GM23338 (cell line): ENCODE measurements around the gene TTC8. TPM values are rescaled to one million over a fixed set of nuclear protein-coding genes. Genes with fewer than 3 reads are reported as not detected.
A peak's percentile ranks its signal among the peaks of the same experiment; 100 is the strongest.

Source experiments
- ATAC-seq: fragments of 200-7000 bp; cut with Tn5 transposase; 3 replicates; pipeline ENCODE4 v1.9.1; 2020
- DNase-seq: peaks from one replicate; pipeline ENCODE4 v3.0.0-alpha.2; 2015; ENCODE audit warnings: low spot score
- H2AFZ ChIP-seq: fragments of 200-600 bp; sonication (generic); 2 replicates; pipeline ENCODE4 v1.8.0; 2016; ENCODE audit warnings: antibody characterized with exemption, mild to moderate bottlenecking, moderate library complexity
- H3F3A ChIP-seq: fragments of 200-600 bp; sonication (generic); replicated peaks from 2 replicates; pipeline ENCODE4 v1.8.0; 2017; ENCODE audit warnings: antibody characterized with exemption, mixed run types, low read depth
- H3K27ac ChIP-seq: fragments of 200-600 bp; sonication (generic); 2 replicates; pipeline ENCODE4 v1.6.1; 2016; ENCODE audit warnings: low read depth
- H3K27me3 ChIP-seq: fragments of 200-600 bp; sonication (generic); 2 replicates; pipeline ENCODE4 v1.8.0; 2016; ENCODE audit warnings: mild to moderate bottlenecking, mixed run types, moderate library complexity; ENCODE audit not compliant: insufficient read depth
- H3K36me3 ChIP-seq: fragments of 200-600 bp; sonication (generic); 2 replicates; pipeline ENCODE4 v1.8.0; 2016; ENCODE audit warnings: mild to moderate bottlenecking; ENCODE audit not compliant: insufficient read depth
- H3K4me1 ChIP-seq: fragments of 200-600 bp; sonication (generic); 2 replicates; pipeline ENCODE4 v1.8.0; 2016; ENCODE audit warnings: mild to moderate bottlenecking, moderate library complexity; ENCODE audit not compliant: insufficient read depth
- H3K4me2 ChIP-seq: fragments of 200-600 bp; sonication (generic); 2 replicates; pipeline ENCODE4 v1.7.1; 2017; ENCODE audit warnings: mixed run types
- H3K4me3 ChIP-seq: fragments of 200-600 bp; sonication (generic); 2 replicates; pipeline ENCODE4 v1.6.1; 2016; ENCODE audit warnings: mixed run types
- H3K79me2 ChIP-seq: fragments of 200-600 bp; sonication (generic); replicated peaks from 2 replicates; pipeline ENCODE4 v1.8.0; 2017; ENCODE audit warnings: mild to moderate bottlenecking; ENCODE audit not compliant: insufficient read depth
- H3K9me2 ChIP-seq: fragments of 200-600 bp; sonication (generic); 2 replicates; pipeline ENCODE4 v1.8.0; 2017; ENCODE audit not compliant: insufficient read depth
- H4K20me1 ChIP-seq: fragments of 200-600 bp; sonication (generic); replicated peaks from 2 replicates; pipeline ENCODE4 v1.8.0; 2017; ENCODE audit warnings: mild to moderate bottlenecking; ENCODE audit not compliant: insufficient read depth
- H3K27ac Mint-ChIP-seq: 2 replicates; pipeline ENCODE4 v1.8.0; 2020; ENCODE audit warnings: inconsistent platforms, mild to moderate bottlenecking, moderate library complexity, mixed read lengths
- H3K27me3 Mint-ChIP-seq: 3 replicates; pipeline ENCODE4 v1.8.0; 2022; ENCODE audit warnings: low read depth, mild to moderate bottlenecking, moderate library complexity, mixed read lengths, inconsistent platforms; ENCODE audit not compliant: insufficient read depth, poor library complexity
- H3K36me3 Mint-ChIP-seq: 3 replicates; pipeline ENCODE4 v1.8.0; 2021; ENCODE audit warnings: low read depth, mild to moderate bottlenecking, inconsistent platforms, moderate library complexity, mixed read lengths
- H3K4me1 Mint-ChIP-seq: 3 replicates; pipeline ENCODE4 v1.8.0; 2020; ENCODE audit warnings: mild to moderate bottlenecking, inconsistent platforms, mixed read lengths
- H3K4me3 Mint-ChIP-seq: 3 replicates; pipeline ENCODE4 v1.8.0; 2021; ENCODE audit warnings: moderate library complexity, mild to moderate bottlenecking, inconsistent platforms, mixed read lengths
- H3K9me3 Mint-ChIP-seq: 3 replicates; pipeline ENCODE4 v1.8.0; 2020; ENCODE audit warnings: moderate library complexity, mild to moderate bottlenecking, inconsistent platforms, mixed read lengths
- CREB1 ChIP-seq: fragments of 250-450 bp; sonication (Bioruptor Pico); IDR thresholded peaks from 2 replicates; pipeline ENCODE4 v1.5.0; 2020; ENCODE audit warnings: low read depth, mild to moderate bottlenecking, moderate library complexity
- EZH2 ChIP-seq: fragments of 200-600 bp; sonication (generic); IDR thresholded peaks from one replicate; pipeline ENCODE4 v1.8.0; 2017; ENCODE audit warnings: antibody characterized with exemption, mild to moderate bottlenecking, low read depth; ENCODE audit not compliant: unreplicated experiment
- EZH2phosphoT487 ChIP-seq: fragments of 200-600 bp; sonication (generic); IDR thresholded peaks from one replicate; pipeline ENCODE4 v1.8.1; 2018; ENCODE audit warnings: antibody characterized with exemption; ENCODE audit not compliant: unreplicated experiment
- JUNB ChIP-seq: IDR thresholded peaks from one replicate; pipeline ENCODE4 v1.6.1; 2016; ENCODE audit warnings: antibody characterized with exemption; ENCODE audit not compliant: unreplicated experiment
- NANOG ChIP-seq: IDR thresholded peaks from 2 replicates; pipeline ENCODE4 v1.6.1; 2016; ENCODE audit warnings: antibody characterized with exemption, borderline replicate concordance
- POLR2AphosphoS5 ChIP-seq: IDR thresholded peaks from 2 replicates; pipeline ENCODE4 v1.6.1; 2016; ENCODE audit warnings: antibody characterized with exemption, low read depth
- STAT1 ChIP-seq: IDR thresholded peaks from one replicate; pipeline ENCODE4 v1.6.1; 2016; ENCODE audit warnings: antibody characterized with exemption; ENCODE audit not compliant: unreplicated experiment
- ZNF331 ChIP-seq: fragments of 250-450 bp; sonication (Bioruptor Pico); IDR thresholded peaks from 2 replicates; pipeline ENCODE4 v1.5.0; 2020; ENCODE audit warnings: low read depth, mild to moderate bottlenecking, moderate library complexity
- polyA plus RNA-seq: library from polyadenylated mRNA; unstranded; fragments of >200 nt; fragmentation: Nextera tagmentation; extraction: Ambion mirVana; gene quantifications from 2 replicates; pipeline ENCODE4 v1.2.1, GENCODE V29; 2016
- total RNA-seq: library from RNA; depleted of rRNA; stranded (reverse); fragments of >200 nt; shearing (Covaris generic); gene quantifications from 2 replicates; pipeline ENCODE4 v1.2.3, GENCODE V29; 2014
- TF ChIP-seq, protein P1 (sequence below): IDR thresholded peaks from one replicate; pipeline ENCODE4 v1.6.1; 2018; ENCODE audit warnings: antibody characterized with exemption; ENCODE audit not compliant: unreplicated experiment
- TF ChIP-seq, protein P2 (sequence below): fragments of 250-450 bp; sonication (Bioruptor Pico); IDR thresholded peaks from 2 replicates; pipeline ENCODE4 v1.5.0; 2020; ENCODE audit warnings: mild to moderate bottlenecking, moderate library complexity

TTC8 gene
- total and polyA plus RNA-seq, 2 experiments from 2014 or later: 7.5 to 10.5 TPM

DNA sequence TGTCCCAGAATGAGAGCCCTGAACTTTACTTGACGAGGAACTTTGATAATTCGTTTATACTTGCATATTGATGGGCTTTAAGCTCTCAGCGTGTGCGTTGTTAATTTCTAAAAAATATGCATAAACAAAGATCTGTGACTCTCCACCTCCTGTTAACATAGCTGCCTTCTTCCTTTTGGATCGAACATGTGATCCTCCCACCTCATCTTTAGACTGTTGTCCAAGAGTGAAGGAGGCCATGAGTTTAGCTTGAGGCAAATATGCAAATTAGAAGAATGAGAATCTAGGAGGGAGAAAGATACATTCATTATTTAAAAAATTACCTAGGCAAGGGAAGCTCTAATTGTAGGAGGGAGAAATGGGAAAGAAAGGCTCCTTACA lies 617 bp downstream of the TTC8 start:
- Mint-ChIP-seq H3K27ac (peak overlapping the region; percentile 80), H3K4me1 (peaks cover 17% of the 10 kb centered on the region), H3K9me3 (no peaks in the 10 kb centered on the region), H3K4me3 (peak overlapping the region; percentile 93), H3K36me3 (no peaks in the 10 kb centered on the region), H3K27me3 (no peaks in the 10 kb centered on the region)
- TF ChIP-seq CREB1: no peak
- no peak for TF ChIP-seq NANOG
- TF ChIP-seq, protein P1, sequence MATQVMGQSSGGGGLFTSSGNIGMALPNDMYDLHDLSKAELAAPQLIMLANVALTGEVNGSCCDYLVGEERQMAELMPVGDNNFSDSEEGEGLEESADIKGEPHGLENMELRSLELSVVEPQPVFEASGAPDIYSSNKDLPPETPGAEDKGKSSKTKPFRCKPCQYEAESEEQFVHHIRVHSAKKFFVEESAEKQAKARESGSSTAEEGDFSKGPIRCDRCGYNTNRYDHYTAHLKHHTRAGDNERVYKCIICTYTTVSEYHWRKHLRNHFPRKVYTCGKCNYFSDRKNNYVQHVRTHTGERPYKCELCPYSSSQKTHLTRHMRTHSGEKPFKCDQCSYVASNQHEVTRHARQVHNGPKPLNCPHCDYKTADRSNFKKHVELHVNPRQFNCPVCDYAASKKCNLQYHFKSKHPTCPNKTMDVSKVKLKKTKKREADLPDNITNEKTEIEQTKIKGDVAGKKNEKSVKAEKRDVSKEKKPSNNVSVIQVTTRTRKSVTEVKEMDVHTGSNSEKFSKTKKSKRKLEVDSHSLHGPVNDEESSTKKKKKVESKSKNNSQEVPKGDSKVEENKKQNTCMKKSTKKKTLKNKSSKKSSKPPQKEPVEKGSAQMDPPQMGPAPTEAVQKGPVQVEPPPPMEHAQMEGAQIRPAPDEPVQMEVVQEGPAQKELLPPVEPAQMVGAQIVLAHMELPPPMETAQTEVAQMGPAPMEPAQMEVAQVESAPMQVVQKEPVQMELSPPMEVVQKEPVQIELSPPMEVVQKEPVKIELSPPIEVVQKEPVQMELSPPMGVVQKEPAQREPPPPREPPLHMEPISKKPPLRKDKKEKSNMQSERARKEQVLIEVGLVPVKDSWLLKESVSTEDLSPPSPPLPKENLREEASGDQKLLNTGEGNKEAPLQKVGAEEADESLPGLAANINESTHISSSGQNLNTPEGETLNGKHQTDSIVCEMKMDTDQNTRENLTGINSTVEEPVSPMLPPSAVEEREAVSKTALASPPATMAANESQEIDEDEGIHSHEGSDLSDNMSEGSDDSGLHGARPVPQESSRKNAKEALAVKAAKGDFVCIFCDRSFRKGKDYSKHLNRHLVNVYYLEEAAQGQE: no peak
- TF ChIP-seq, protein P2, sequence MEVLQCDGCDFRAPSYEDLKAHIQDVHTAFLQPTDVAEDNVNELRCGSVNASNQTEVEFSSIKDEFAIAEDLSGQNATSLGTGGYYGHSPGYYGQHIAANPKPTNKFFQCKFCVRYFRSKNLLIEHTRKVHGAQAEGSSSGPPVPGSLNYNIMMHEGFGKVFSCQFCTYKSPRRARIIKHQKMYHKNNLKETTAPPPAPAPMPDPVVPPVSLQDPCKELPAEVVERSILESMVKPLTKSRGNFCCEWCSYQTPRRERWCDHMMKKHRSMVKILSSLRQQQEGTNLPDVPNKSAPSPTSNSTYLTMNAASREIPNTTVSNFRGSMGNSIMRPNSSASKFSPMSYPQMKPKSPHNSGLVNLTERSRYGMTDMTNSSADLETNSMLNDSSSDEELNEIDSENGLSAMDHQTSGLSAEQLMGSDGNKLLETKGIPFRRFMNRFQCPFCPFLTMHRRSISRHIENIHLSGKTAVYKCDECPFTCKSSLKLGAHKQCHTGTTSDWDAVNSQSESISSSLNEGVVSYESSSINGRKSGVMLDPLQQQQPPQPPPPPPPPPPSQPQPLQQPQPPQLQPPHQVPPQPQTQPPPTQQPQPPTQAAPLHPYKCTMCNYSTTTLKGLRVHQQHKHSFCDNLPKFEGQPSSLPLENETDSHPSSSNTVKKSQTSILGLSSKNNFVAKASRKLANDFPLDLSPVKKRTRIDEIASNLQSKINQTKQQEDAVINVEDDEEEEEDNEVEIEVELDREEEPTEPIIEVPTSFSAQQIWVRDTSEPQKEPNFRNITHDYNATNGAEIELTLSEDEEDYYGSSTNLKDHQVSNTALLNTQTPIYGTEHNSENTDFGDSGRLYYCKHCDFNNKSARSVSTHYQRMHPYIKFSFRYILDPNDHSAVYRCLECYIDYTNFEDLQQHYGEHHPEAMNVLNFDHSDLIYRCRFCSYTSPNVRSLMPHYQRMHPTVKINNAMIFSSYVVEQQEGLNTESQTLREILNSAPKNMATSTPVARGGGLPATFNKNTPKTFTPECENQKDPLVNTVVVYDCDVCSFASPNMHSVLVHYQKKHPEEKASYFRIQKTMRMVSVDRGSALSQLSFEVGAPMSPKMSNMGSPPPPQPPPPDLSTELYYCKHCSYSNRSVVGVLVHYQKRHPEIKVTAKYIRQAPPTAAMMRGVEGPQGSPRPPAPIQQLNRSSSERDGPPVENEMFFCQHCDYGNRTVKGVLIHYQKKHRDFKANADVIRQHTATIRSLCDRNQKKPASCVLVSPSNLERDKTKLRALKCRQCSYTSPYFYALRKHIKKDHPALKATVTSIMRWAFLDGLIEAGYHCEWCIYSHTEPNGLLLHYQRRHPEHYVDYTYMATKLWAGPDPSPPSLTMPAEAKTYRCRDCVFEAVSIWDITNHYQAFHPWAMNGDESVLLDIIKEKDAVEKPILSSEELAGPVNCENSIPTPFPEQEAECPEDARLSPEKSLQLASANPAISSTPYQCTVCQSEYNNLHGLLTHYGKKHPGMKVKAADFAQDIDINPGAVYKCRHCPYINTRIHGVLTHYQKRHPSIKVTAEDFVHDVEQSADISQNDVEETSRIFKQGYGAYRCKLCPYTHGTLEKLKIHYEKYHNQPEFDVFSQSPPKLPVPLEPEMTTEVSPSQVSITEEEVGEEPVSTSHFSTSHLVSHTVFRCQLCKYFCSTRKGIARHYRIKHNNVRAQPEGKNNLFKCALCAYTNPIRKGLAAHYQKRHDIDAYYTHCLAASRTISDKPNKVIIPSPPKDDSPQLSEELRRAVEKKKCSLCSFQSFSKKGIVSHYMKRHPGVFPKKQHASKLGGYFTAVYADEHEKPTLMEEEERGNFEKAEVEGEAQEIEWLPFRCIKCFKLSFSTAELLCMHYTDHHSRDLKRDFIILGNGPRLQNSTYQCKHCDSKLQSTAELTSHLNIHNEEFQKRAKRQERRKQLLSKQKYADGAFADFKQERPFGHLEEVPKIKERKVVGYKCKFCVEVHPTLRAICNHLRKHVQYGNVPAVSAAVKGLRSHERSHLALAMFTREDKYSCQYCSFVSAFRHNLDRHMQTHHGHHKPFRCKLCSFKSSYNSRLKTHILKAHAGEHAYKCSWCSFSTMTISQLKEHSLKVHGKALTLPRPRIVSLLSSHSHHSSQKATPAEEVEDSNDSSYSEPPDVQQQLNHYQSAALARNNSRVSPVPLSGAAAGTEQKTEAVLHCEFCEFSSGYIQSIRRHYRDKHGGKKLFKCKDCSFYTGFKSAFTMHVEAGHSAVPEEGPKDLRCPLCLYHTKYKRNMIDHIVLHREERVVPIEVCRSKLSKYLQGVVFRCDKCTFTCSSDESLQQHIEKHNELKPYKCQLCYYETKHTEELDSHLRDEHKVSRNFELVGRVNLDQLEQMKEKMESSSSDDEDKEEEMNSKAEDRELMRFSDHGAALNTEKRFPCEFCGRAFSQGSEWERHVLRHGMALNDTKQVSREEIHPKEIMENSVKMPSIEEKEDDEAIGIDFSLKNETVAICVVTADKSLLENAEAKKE (CRISPR knock-in tag): no peak
- TF ChIP-seq EZH2phosphoT487: no peak
- TF ChIP-seq ZNF331 (CRISPR knock-in tag): no peak
- TF ChIP-seq JUNB: no peak
- no peak for TF ChIP-seq POLR2AphosphoS5
- TF ChIP-seq EZH2: no peak
- TF ChIP-seq STAT1: no peak
- H3K27ac ChIP-seq: no peak overlapping the region
- no peaks in the 10 kb centered on the region for H3K36me3 ChIP-seq
- peaks cover 6% of the 10 kb centered on the region for H3K4me1 ChIP-seq
- 0 out of 2 replicates have a peak, but pooled peaks cover 5% of the 10 kb centered on the region for H3K79me2 ChIP-seq
- peak overlapping the region; percentile 98 for H2AFZ ChIP-seq
- H3K4me2 ChIP-seq: peak overlapping the region; percentile 85
- H3K9me2 ChIP-seq: no peaks in the 10 kb centered on the region
- no peaks in the 10 kb centered on the region for H3F3A ChIP-seq
- H3K27me3 ChIP-seq: no peaks in the 10 kb centered on the region
- DNase-seq (no peak), ATAC-seq (no peak)
- H3K4me3 ChIP-seq: peak overlapping the region; percentile 71
- H4K20me1 ChIP-seq: no peaks in the 10 kb centered on the region
